ENCODE measurements around the gene CTF1. TPM values are rescaled to one million over a fixed set of nuclear protein-coding genes. Genes with fewer than 3 reads are reported as not detected.
"Not testable (repeated sequence)": the region's sequence is repeated elsewhere in the genome, so short reads cannot be mapped to it uniquely, and the experiment has no call there.

The CTF1 gene
- total and polyA plus RNA-seq, 7 donors = 0.46 to 6.9 (median 3.6) TPM

DNA sequence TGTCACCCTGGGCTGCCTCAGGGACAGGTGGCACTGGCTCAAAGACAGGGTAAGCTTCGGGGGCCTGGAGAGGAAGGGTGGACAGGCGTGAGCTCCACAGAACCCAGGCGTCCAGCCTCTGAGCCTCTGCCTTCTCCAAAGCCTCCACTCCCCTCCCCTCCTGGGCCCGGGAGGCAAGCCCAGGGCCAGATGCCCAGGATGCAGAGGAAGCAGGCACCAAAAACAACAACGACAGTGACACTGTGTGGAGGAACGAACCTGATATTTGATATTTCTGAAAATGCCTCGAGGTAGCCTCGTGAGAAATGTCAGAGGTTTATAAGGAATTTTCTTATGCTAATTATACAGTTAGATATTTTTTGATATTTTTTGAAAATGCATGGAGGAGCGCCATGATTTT is 8.5 kb upstream of the CTF1 start:
- no peak overlapping the region for H3K4me3 ChIP-seq

DNA sequence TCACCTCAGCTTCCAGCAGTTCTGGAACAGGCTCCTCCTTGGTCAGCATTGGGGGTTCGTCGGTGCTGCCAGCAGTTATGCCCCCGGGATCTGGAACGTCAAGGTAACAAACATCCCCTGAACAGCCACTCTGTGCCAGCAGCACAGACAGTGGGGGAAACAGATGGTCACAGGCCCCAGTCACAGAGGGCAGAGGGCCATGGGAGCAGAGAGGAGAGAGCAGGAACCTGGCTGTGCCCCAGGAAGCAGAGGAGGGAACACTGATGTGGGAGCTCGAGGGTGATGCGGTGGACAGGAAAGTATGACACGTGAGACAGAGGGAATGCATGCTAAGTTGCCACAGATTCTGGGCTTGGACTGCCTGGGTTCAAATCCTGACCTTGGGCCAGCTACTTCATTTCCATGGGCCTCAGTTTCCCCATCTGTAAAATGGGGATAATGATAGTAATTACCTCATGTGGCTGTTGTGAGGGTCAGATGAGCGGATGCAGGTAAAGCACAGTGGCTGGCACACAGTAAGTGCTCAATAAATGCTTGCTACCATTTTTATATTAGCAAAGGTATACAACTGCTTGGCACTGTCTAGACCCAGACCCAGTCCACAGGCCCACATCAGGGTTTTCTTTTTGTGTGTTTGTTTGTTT is 7.4 kb upstream of the CTF1 start:
- Histone ChIP-seq H3K27ac (no peak overlapping the region), H3K9me3 (no peaks in the 10 kb centered on the region), H3K4me3 (no peak overlapping the region), H3K27me3 (no peaks in the 10 kb centered on the region), H3K36me3 (peaks cover 18 to 72% (median 25%) of the 10 kb centered on the region in 4 donors), H3K4me1 (peaks cover 0 to 15% (median 12%) of the 10 kb centered on the region in 4 donors)
- intact Hi-C loops (cut with DNase I) = no loop called here
- TF ChIP-seq, protein P1, sequence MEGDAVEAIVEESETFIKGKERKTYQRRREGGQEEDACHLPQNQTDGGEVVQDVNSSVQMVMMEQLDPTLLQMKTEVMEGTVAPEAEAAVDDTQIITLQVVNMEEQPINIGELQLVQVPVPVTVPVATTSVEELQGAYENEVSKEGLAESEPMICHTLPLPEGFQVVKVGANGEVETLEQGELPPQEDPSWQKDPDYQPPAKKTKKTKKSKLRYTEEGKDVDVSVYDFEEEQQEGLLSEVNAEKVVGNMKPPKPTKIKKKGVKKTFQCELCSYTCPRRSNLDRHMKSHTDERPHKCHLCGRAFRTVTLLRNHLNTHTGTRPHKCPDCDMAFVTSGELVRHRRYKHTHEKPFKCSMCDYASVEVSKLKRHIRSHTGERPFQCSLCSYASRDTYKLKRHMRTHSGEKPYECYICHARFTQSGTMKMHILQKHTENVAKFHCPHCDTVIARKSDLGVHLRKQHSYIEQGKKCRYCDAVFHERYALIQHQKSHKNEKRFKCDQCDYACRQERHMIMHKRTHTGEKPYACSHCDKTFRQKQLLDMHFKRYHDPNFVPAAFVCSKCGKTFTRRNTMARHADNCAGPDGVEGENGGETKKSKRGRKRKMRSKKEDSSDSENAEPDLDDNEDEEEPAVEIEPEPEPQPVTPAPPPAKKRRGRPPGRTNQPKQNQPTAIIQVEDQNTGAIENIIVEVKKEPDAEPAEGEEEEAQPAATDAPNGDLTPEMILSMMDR (IDR thresholded peaks at IDR 0.05) = no peak
- TF ChIP-seq POLR2AphosphoS5 (IDR thresholded peaks at IDR 0.05) (no peak), EP300 (IDR thresholded peaks at IDR 0.05) (no peak), POLR2A (IDR thresholded peaks at IDR 0.05) (no peak)
- DNase-seq = peak; percentile 65
- WGBS, 2 donors = 90 to 92% methylated on average over 8 of the region's 8 CpGs

More for the DNA sequence above, 8.5 kb upstream of the CTF1 start:
- Histone ChIP-seq H3K36me3 (peaks cover 18 to 72% (median 25%) of the 10 kb centered on the region in 4 donors), H3K9me3 (no peaks in the 10 kb centered on the region), H3K27me3 (no peaks in the 10 kb centered on the region), H3K27ac (no peak overlapping the region), H3K4me1 (peaks cover 0 to 8% (median 7%) of the 10 kb centered on the region in 4 donors)
- DNase-seq = no peak
- WGBS, 2 donors = 89% methylated on average over 9 of the region's 9 CpGs
- intact Hi-C loops (cut with DNase I) = loop anchor here (2.0 kb wide), 1 partner anchor 71 kb away; no protein-coding TSS in a partner anchor
- no peak for TF ChIP-seq POLR2A (IDR thresholded peaks at IDR 0.05)
- TF ChIP-seq, protein P1 (IDR thresholded peaks at IDR 0.05) = no peak
- no peak for TF ChIP-seq POLR2AphosphoS5 (IDR thresholded peaks at IDR 0.05)
- TF ChIP-seq EP300 (IDR thresholded peaks at IDR 0.05) = no peak

DNA sequence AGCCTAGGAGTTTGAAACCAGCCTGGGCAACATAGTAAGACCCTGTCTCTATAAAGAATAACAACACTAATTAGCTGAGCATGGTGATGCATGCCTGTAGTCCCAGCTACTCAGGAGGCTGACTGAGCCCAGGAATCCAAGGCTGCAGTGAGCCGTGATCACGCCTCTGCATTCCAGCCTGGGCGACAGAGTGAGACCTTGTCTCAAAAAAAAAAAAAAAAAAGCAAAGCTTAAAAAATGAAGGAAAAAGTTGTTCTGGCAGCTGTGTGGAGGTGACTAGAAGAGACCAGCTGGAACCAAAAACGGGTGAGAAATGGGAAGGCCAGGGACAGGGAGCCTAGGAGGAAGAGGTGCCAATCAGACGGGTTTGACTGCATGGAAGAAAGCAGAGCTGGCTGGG is 6.7 kb upstream of the CTF1 start:
- no peak overlapping the region for H3K27ac ChIP-seq
- no peaks in the 10 kb centered on the region for H3K27me3 ChIP-seq
- no peaks in the 10 kb centered on the region for H3K9me3 ChIP-seq
- TF ChIP-seq, protein P1 (IDR thresholded peaks at IDR 0.05) = no peak
- TF ChIP-seq POLR2AphosphoS5 (IDR thresholded peaks at IDR 0.05) = no peak
- no peak for TF ChIP-seq POLR2A (IDR thresholded peaks at IDR 0.05)
- no peak for TF ChIP-seq EP300 (IDR thresholded peaks at IDR 0.05)
- no peak overlapping the region for H3K4me3 ChIP-seq
- no peak for DNase-seq
- intact Hi-C loops (cut with DNase I) = loop anchor here (5.0 kb wide), 1 partner anchor 127 kb away; the partner anchor contains the start of genes CFAP119 and RNF40
- H3K36me3 ChIP-seq = peaks cover 18 to 66% (median 25%) of the 10 kb centered on the region in 4 donors
- peaks cover 0 to 21% (median 19%) of the 10 kb centered on the region in 4 donors for H3K4me1 ChIP-seq
- WGBS, 2 donors = 89 to 94% methylated on average over 5 of the region's 5 CpGs

DNA sequence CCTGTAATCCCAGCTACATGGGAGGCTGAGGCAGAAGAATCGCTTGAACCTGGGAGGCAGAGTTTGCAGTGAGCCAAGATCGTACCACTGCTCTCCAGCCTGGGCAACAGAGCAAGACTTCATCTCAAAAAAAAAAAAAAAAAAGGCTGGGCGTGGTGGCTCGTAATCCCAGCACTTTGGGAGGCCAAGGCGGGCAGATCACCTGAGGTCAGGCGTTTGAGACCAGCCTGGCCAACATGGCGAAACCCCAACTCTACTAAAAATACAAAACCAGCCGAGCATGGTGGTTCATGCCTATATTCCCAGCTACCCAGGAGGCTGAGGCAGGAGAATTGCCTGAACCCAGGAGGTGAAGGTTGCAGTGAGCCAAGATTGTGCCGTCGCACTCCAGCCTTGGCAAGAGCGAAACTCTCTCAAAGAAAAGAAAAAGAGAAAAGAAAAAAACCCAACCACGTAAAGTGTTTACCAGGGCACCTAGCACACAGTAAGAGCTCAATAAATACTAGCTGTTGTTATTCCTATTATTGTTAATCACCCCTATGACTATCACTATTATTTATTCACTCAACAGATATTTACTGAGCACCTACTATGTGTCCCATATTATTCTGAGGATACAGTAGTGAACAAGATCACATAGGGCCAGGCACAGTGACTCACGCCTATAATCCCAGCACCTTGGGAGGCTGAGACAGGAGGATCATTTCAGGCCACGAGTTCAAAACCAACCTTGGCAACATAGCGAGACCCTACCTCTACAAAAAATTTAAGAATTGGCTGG is 5.2 kb upstream of the CTF1 start:
- Histone ChIP-seq H3K36me3 (peaks cover 18 to 54% (median 23%) of the 10 kb centered on the region in 4 donors), H3K4me1 (peaks cover 0 to 35% (median 33%) of the 10 kb centered on the region in 4 donors)
- H3K27me3 ChIP-seq, H3K4me3 ChIP-seq, H3K27ac ChIP-seq, H3K9me3 ChIP-seq, DNase-seq: not testable (repeated sequence)
- WGBS, 2 donors = 82 to 90% methylated on average over 15 of the region's 15 CpGs
- intact Hi-C loops (cut with DNase I) = loop anchor here (5.0 kb wide), 1 partner anchor 129 kb away; the partner anchor contains the start of genes CFAP119 and RNF40

Measured in sigmoid colon (tissue), 7 donors.